Neutrophil (primary cell): ENCODE measurements around the gene CDCA7L.

Experiments
- H3K27ac ChIP-seq: fragments of 200-600 bp; sonication (generic); 2 replicates; pipeline ENCODE4 v1.5.1; 2016; ENCODE audit warnings: mild to moderate bottlenecking, moderate library complexity
- H3K27me3 ChIP-seq: fragments of 200-600 bp; sonication (generic); 2 replicates; pipeline ENCODE4 v1.6.0; 2016; ENCODE audit warnings: mild to moderate bottlenecking
- H3K36me3 ChIP-seq: fragments of 200-600 bp; sonication (generic); 2 replicates; pipeline ENCODE4 v1.5.1; 2017
- H3K4me1 ChIP-seq, 2 experiments: fragments of 200-600 bp in 1 of 2; sonication (generic) in 1 of 2; 1 replicate in 1 of 2; 2 replicates in 1 of 2; pipeline versions ENCODE4 v1.5.1 to v1.6.1; 2013 to 2016; ENCODE audit warnings: low read depth in 1 of 2, low read length in 1 of 2, mild to moderate bottlenecking in 1 of 2, moderate library complexity in 1 of 2; ENCODE audit not compliant: control insufficient read depth in 1 of 2, insufficient read depth in 1 of 2
- H3K4me3 ChIP-seq, 2 experiments: fragments of 200-600 bp in 1 of 2; sonication (generic) in 1 of 2; 1 replicate in 1 of 2; 2 replicates in 1 of 2; pipeline ENCODE4 v1.5.1; 2013 to 2016; ENCODE audit warnings: low read depth in 1 of 2, low read length in 1 of 2, mild to moderate bottlenecking in 1 of 2, moderate library complexity in 1 of 2
- H3K9me3 ChIP-seq: fragments of 200-600 bp; sonication (generic); 2 replicates; pipeline ENCODE4 v1.5.1; 2016
- CTCF ChIP-seq: fragments of 200-600 bp; sonication (generic); IDR thresholded peaks from 2 replicates; pipeline ENCODE4 v1.5.1; 2016; ENCODE audit warnings: antibody characterized with exemption

Gene CDCA7L, protein sequence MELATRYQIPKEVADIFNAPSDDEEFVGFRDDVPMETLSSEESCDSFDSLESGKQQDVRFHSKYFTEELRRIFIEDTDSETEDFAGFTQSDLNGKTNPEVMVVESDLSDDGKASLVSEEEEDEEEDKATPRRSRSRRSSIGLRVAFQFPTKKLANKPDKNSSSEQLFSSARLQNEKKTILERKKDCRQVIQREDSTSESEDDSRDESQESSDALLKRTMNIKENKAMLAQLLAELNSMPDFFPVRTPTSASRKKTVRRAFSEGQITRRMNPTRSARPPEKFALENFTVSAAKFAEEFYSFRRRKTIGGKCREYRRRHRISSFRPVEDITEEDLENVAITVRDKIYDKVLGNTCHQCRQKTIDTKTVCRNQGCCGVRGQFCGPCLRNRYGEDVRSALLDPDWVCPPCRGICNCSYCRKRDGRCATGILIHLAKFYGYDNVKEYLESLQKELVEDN

GRCh38 chr7:21945454-21946221, at the start of gene CDCA7L:
TSS of gene CDCA7L (minus strand) at chr7:21945899. CDS start at chr7:21945804, 95 bp downstream.
- Histone ChIP-seq H3K4me1 (peaks cover 58 to 69% of the 10 kb centered on the region in 2 experiments), H3K27ac (peak within 1 kb of the TSS; percentile 81), H3K27me3 (no peaks in the 10 kb centered on the region), H3K36me3 (no peaks in the 10 kb centered on the region), H3K4me3 (peak within 1 kb of the TSS; percentile 68 to 80), H3K9me3 (no peaks in the 10 kb centered on the region)
- TF ChIP-seq CTCF: no peak

DNA sequence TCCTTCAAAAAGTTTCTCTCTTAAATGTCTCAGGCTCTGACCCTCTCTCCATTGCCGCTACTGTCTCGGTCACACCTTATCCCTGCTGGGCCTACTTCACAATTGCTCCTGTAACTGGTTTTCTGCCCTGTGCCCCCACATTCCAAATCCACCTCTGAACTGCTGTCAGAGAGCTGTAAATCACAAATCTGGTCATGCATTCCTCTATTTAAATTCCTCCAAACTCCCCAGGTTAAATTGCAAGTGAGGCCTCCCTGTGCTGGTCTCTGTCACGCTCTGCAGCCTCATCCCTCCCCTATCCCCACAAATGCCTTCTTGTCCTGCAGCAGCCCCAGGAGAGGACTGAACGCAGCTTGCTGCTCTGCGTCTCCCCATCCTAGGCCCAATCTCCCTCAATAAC, 40.4 kb upstream of the CDCA7L start:
- TF ChIP-seq CTCF: no peak
- H3K27me3 ChIP-seq: no peaks in the 10 kb centered on the region
- H3K4me3 ChIP-seq: no peak overlapping the region
- H3K4me1 ChIP-seq: no peaks in the 10 kb centered on the region
- no peaks in the 10 kb centered on the region for H3K36me3 ChIP-seq
- no peak overlapping the region for H3K27ac ChIP-seq
- no peaks in the 10 kb centered on the region for H3K9me3 ChIP-seq

DNA sequence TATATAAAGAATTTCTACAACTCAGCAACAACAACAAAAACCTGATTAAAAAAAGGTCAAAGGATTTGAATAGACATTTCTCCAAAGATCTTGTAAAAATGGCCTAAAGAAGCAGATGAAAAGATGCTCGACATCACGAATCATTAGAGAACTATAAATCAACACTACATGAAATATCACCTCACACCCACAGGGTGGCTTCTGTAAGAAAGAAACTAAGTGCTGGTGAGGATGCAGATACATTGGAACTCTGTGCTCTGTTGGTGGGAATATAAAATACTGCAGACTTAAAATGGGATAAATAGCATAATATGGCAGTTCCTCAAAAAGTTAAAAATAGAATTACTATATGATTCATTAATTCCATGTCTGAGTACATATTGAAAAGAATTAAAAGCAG, 38.3 kb upstream of the CDCA7L start:
- Histone ChIP-seq H3K9me3 (no peaks in the 10 kb centered on the region), H3K4me1 (no peaks in the 10 kb centered on the region), H3K36me3 (no peaks in the 10 kb centered on the region), H3K27me3 (no peaks in the 10 kb centered on the region), H3K4me3 (no peak overlapping the region), H3K27ac (no peak overlapping the region)
- TF ChIP-seq CTCF: no peak

GRCh38 chr7:21983056-21983455, 37.4 kb upstream of the CDCA7L start:
- no peak for TF ChIP-seq CTCF
- no peaks in the 10 kb centered on the region for H3K4me1 ChIP-seq
- H3K9me3 ChIP-seq: no peaks in the 10 kb centered on the region
- no peak overlapping the region for H3K4me3 ChIP-seq
- no peak overlapping the region for H3K27ac ChIP-seq
- no peaks in the 10 kb centered on the region for H3K36me3 ChIP-seq
- H3K27me3 ChIP-seq: no peaks in the 10 kb centered on the region

- no peaks in the 10 kb centered on the region for H3K9me3 ChIP-seq
- no peak for TF ChIP-seq CTCF
- no peaks in the 10 kb centered on the region for H3K36me3 ChIP-seq
- H3K27ac ChIP-seq: no peak overlapping the region
- no peak overlapping the region for H3K4me3 ChIP-seq
- H3K27me3 ChIP-seq: no peaks in the 10 kb centered on the region
- no peaks in the 10 kb centered on the region for H3K4me1 ChIP-seq
These were observed 35.8 kb upstream of the CDCA7L start for GRCh38 chr7:21981524-21981923.
